Vagina (tissue), 2 donors: ENCODE data around the gene PPFIBP2. TPM values are rescaled to one million over a fixed set of nuclear protein-coding genes. Genes with fewer than 3 reads are reported as not detected.

ENCODE experiments used
- DNase-seq, 2 donors: peaks; one replicate each; pipeline ENCODE4 v3.0.0-alpha.2; 2017; ENCODE audit errors: extremely low spot score in 2 of 2
- H3K27ac ChIP-seq: fragments of 200-600 bp; sonication (generic); one replicate; pipeline ENCODE4 v1.5.1; 2019
- H3K27me3 ChIP-seq: fragments of 200-600 bp; sonication (generic); one replicate; pipeline ENCODE4 v1.5.1; 2019
- H3K36me3 ChIP-seq, 2 donors: fragments of 200-600 bp; sonication (generic); one replicate each; pipeline ENCODE4 v1.5.1; 2017 to 2019
- H3K4me1 ChIP-seq: fragments of 200-600 bp; sonication (generic); one replicate; pipeline ENCODE4 v1.5.1; 2019
- H3K4me3 ChIP-seq, 2 donors: fragments of 200-600 bp; sonication (generic); 1 replicate in 1 of 2; 2 replicates in 1 of 2; pipeline ENCODE4 v1.5.1; 2016 to 2019
- H3K9me3 ChIP-seq: fragments of 200-600 bp; sonication (generic); one replicate; pipeline ENCODE4 v1.5.1; 2019
- CTCF ChIP-seq, 3 experiments: fragments of 450-650 bp in 2 of 3; fragments of 200-600 bp in 1 of 3; sonication (generic) in 1 of 3; IDR thresholded peaks; one replicate each; pipeline ENCODE4 v1.5.1; 2017 to 2019; ENCODE audit warnings: antibody characterized with exemption in 3 of 3, mild to moderate bottlenecking in 2 of 3, moderate library complexity in 2 of 3
- POLR2A ChIP-seq, 2 donors: fragments of 450-650 bp; IDR thresholded peaks; one replicate each; pipeline ENCODE4 v1.6.1; 2017; ENCODE audit warnings: antibody characterized with exemption in 2 of 2, mild to moderate bottlenecking in 2 of 2, moderate library complexity in 2 of 2
- POLR2AphosphoS5 ChIP-seq, 2 donors: sonication (generic); formaldehyde crosslinking; IDR thresholded peaks; one replicate each; pipeline ENCODE4 v1.9.0; 2017; ENCODE audit warnings: antibody characterized with exemption in 2 of 2, mild to moderate bottlenecking in 2 of 2, low read depth in 1 of 2; ENCODE audit not compliant: insufficient read depth in 1 of 2
- intact Hi-C: fragments of 100-400 bp; cut with DNase I; formaldehyde crosslinking; loops from one replicate; pipeline ENCODE4 v1.15.1; 2023
- total RNA-seq: library from RNA; depleted of rRNA; stranded (reverse); fragments of >200 nt; gene quantifications from one replicate; pipeline ENCODE4 v1.2.3, GENCODE V29; 2016

PPFIBP2 gene
- total RNA-seq, 1 donor from 2014 or later, result 48.1 TPM

GRCh38 chr11:7691759-7692350 is 178.1 kb downstream of the PPFIBP2 start:
- intact Hi-C loops, result no loop called here
- Histone ChIP-seq H3K4me3 (no peak overlapping the region), H3K4me1 (no peaks in the 10 kb centered on the region), H3K27ac (no peak overlapping the region), H3K27me3 (no peaks in the 10 kb centered on the region), H3K36me3 (no peaks in the 10 kb centered on the region), H3K9me3 (no peaks in the 10 kb centered on the region)
- TF ChIP-seq POLR2AphosphoS5 (IDR thresholded peaks at IDR 0.05; ENCODE audit: insufficient read depth in 1 of 2, low read depth in 1 of 2), result no peak
- no peak for TF ChIP-seq POLR2A (IDR thresholded peaks at IDR 0.05)
- no peak for TF ChIP-seq CTCF (IDR thresholded peaks at IDR 0.05)
- no peak for DNase-seq

GRCh38 chr11:7692426-7692825 is 178.6 kb downstream of the PPFIBP2 start:
- Histone ChIP-seq H3K4me1 (no peaks in the 10 kb centered on the region), H3K27me3 (no peaks in the 10 kb centered on the region), H3K4me3 (no peak overlapping the region), H3K9me3 (no peaks in the 10 kb centered on the region), H3K36me3 (no peaks in the 10 kb centered on the region), H3K27ac (no peak overlapping the region)
- no peak for DNase-seq
- intact Hi-C loops, result no loop called here
- no peak for TF ChIP-seq CTCF (IDR thresholded peaks at IDR 0.05)
- TF ChIP-seq POLR2A (IDR thresholded peaks at IDR 0.05), result no peak
- TF ChIP-seq POLR2AphosphoS5 (IDR thresholded peaks at IDR 0.05; ENCODE audit: insufficient read depth in 1 of 2, low read depth in 1 of 2), result no peak

GRCh38 chr11:7694235-7694634 is 180.4 kb downstream of the PPFIBP2 start:
- no peak for TF ChIP-seq CTCF (IDR thresholded peaks at IDR 0.05)
- TF ChIP-seq POLR2AphosphoS5 (IDR thresholded peaks at IDR 0.05; ENCODE audit: insufficient read depth in 1 of 2, low read depth in 1 of 2), result no peak
- no peak for TF ChIP-seq POLR2A (IDR thresholded peaks at IDR 0.05)
- H3K27me3 ChIP-seq, result no peaks in the 10 kb centered on the region
- no peak overlapping the region for H3K4me3 ChIP-seq
- no peak overlapping the region for H3K27ac ChIP-seq
- DNase-seq, result no peak
- no peaks in the 10 kb centered on the region for H3K4me1 ChIP-seq
- intact Hi-C loops, result no loop called here
- no peaks in the 10 kb centered on the region for H3K36me3 ChIP-seq
- no peaks in the 10 kb centered on the region for H3K9me3 ChIP-seq

GRCh38 chr11:7696424-7696823 is 182.6 kb downstream of the PPFIBP2 start:
- no peak overlapping the region for H3K27ac ChIP-seq
- intact Hi-C loops, result no loop called here
- no peaks in the 10 kb centered on the region for H3K4me1 ChIP-seq
- no peaks in the 10 kb centered on the region for H3K9me3 ChIP-seq
- no peak overlapping the region for H3K4me3 ChIP-seq
- TF ChIP-seq POLR2AphosphoS5 (IDR thresholded peaks at IDR 0.05; ENCODE audit: insufficient read depth in 1 of 2, low read depth in 1 of 2) (no peak), POLR2A (IDR thresholded peaks at IDR 0.05) (no peak), CTCF (IDR thresholded peaks at IDR 0.05) (no peak)
- no peaks in the 10 kb centered on the region for H3K27me3 ChIP-seq
- DNase-seq, result no peak
- H3K36me3 ChIP-seq, result no peaks in the 10 kb centered on the region

Other genes starting within 250 kb of the PPFIBP2 start
- 11.5 TPM for gene OLFML1, start 28.5 kb upstream of the PPFIBP2 start, total RNA-seq
- 17.7 TPM for gene CYB5R2, start 159.5 kb downstream of the PPFIBP2 start, total RNA-seq
- gene OVCH2, start 192.5 kb downstream of the PPFIBP2 start, total RNA-seq, result not detected